GM12878 (cell line): ENCODE results near the gene CBARP. TPM values are rescaled to one million over a fixed set of nuclear protein-coding genes. Genes with fewer than 3 reads are reported as not detected.
A peak's percentile ranks its signal among the peaks of the same experiment; 100 is the strongest.

Experiments used
- ATAC-seq: fragments of 200-7000 bp; cut with Tn5 transposase; 3 replicates; pipeline ENCODE4 v1.9.1; 2020; ENCODE audit warnings: mild to moderate bottlenecking, moderate library complexity
- BruUV-seq: library from RNA; stranded (reverse); fragments of 400-500 nt; replicated peaks from 2 replicates; lab custom pipeline; 2021; lab: Mats Ljungman, UMichigan
- CTCF ChIA-PET: fragments of 300-600 bp; sonication (Branson Sonifier 250); formaldehyde crosslinking; extraction: SDS; loops from one replicate; lab custom pipeline; 2021; ENCODE audit warnings: inconsistent platforms; lab: Yijun Ruan, JAX
- POLR2A ChIA-PET: fragments of 350-600 bp; formaldehyde crosslinking; extraction: SDS; loops from one replicate; lab custom pipeline; 2021; ENCODE audit warnings: inconsistent platforms; lab: Charles Lee
- RAD21 ChIA-PET: fragments of 300-600 bp; sonication (Branson Sonifier 250); formaldehyde crosslinking; loops from one replicate; lab custom pipeline; 2023; ENCODE audit warnings: antibody characterized with exemption; ENCODE audit not compliant: unreplicated experiment; lab: Charles Lee
- SMC1A ChIA-PET: fragments of 300-600 bp; sonication (Branson Sonifier 250); formaldehyde crosslinking; loops from one replicate; lab custom pipeline; 2023; ENCODE audit not compliant: unreplicated experiment, uncharacterized antibody; lab: Charles Lee
- DNase-seq: peaks from one replicate; pipeline ENCODE4 v3.0.0-alpha.2; 2011; ENCODE audit warnings: low read depth, low spot score
- FAIRE-seq: peaks from 3 replicates; lab custom pipeline; 2011; peaks lifted over from hg19 to GRCh38; lab: Jason Lieb, UNC
- H2AFZ ChIP-seq: 2 replicates; pipeline ENCODE4 v1.6.0; 2011; ENCODE audit warnings: low read depth, low read length, control low read depth; ENCODE audit not compliant: control insufficient read depth
- H3K27ac ChIP-seq: 2 replicates; pipeline ENCODE4 v1.5.1; 2011; ENCODE audit warnings: control low read depth; ENCODE audit not compliant: control insufficient read depth, insufficient read depth
- H3K27me3 ChIP-seq, 2 experiments: replicated peaks in 1 of 2; 2 replicates each; pipeline versions ENCODE4 v1.6.0 to v1.6.1; 2011; ENCODE audit warnings: low read length in 1 of 2; ENCODE audit not compliant: control insufficient read depth in 2 of 2, insufficient read depth in 2 of 2
- H3K36me3 ChIP-seq, 2 experiments: 2 replicates each; pipeline ENCODE4 v1.5.1; 2011; ENCODE audit warnings: low read length in 1 of 2; ENCODE audit not compliant: control insufficient read depth in 2 of 2, insufficient read depth in 2 of 2
- H3K4me1 ChIP-seq: 2 replicates; pipeline ENCODE4 v1.6.1; 2011; ENCODE audit warnings: mild to moderate bottlenecking, low read length, moderate library complexity, mixed read lengths; ENCODE audit not compliant: control insufficient read depth, insufficient read depth
- H3K4me2 ChIP-seq: 2 replicates; pipeline ENCODE4 v1.6.0; 2011; ENCODE audit warnings: control low read depth; ENCODE audit not compliant: control insufficient read depth, insufficient read depth
- H3K4me3 ChIP-seq: fragments of 200-600 bp; sonication (generic); 2 replicates; pipeline ENCODE4 v1.5.1; 2016
- H3K79me2 ChIP-seq: 2 replicates; pipeline ENCODE4 v1.6.0; 2011; ENCODE audit warnings: low read length; ENCODE audit not compliant: control insufficient read depth, insufficient read depth
- H3K9ac ChIP-seq: 2 replicates; pipeline ENCODE4 v1.8.0; 2011; ENCODE audit warnings: low read length, control low read depth, mixed read lengths; ENCODE audit not compliant: control insufficient read depth, insufficient read depth
- H3K9me3 ChIP-seq: replicated peaks from 3 replicates; pipeline ENCODE4 v1.5.1; 2011; ENCODE audit warnings: mild to moderate bottlenecking, low read length; ENCODE audit not compliant: control insufficient read depth, insufficient read depth
- H4K20me1 ChIP-seq: 2 replicates; pipeline ENCODE4 v1.6.0; 2011; ENCODE audit not compliant: control insufficient read depth, insufficient read depth
- ATF7 ChIP-seq: fragments of 450-650 bp; IDR thresholded peaks from 2 replicates; pipeline ENCODE4 v1.6.1; 2016; ENCODE audit warnings: low read depth, mild to moderate bottlenecking
- FOXM1 ChIP-seq: IDR thresholded peaks from 2 replicates; pipeline ENCODE4 v1.6.1; 2012; ENCODE audit warnings: low read depth, mild to moderate bottlenecking, inconsistent platforms, low read length, moderate library complexity
- WGBS: methylation state at CpG from one replicate; pipeline ENCODE4 v1.1.6; 2016; ENCODE audit warnings: low lambda C conversion rate; ENCODE audit not compliant: insufficient replicate concordance, insufficient coverage; ENCODE audit errors: missing lambda C conversion rate; 5-methylcytosine and 5-hydroxymethylcytosine counted together
- in situ Hi-C: fragments of 300-500 bp; cut with MboI; formaldehyde crosslinking; loops from 9 replicates; pipeline ENCODE4 v1.14.3; 2018; ENCODE audit warnings: mixed read lengths
- intact Hi-C: fragments of 100-400 bp; cut with micrococcal nuclease; formaldehyde crosslinking; loops from one replicate; pipeline ENCODE4 v1.14.2; 2022; ENCODE audit not compliant: unreplicated experiment
- polyA plus RNA-seq, 11 experiments: library from polyadenylated mRNA; depleted of rRNA in 4 of 11; unstranded in 6 of 11; stranded (reverse) in 5 of 11; fragments of >200 nt; fragmentation: Nextera tagmentation in 4 of 11; fragmentation: Illumina TruSeq in 1 of 11; extraction: Ambion mirVana in 4 of 11; extraction: Trizol in 1 of 11; gene quantifications; 1 replicate in 1 of 11; 2 replicates in 10 of 11; pipeline versions ENCODE4 v1.2.1 to v1.2.3, GENCODE V29; 2011 to 2016; ENCODE audit warnings: inconsistent platforms in 2 of 11, missing spikeins in 2 of 11, low read depth in 1 of 11
- total RNA-seq, 4 experiments: library from RNA; depleted of rRNA in 3 of 4; stranded (reverse); fragments of >200 nt in 3 of 4; fragmentation: Illumina TruSeq in 1 of 4; extraction: Trizol in 1 of 4; gene quantifications; 2 replicates each; pipeline versions ENCODE4 v1.2.1 to v1.2.3, GENCODE V29; 2013 to 2021
- TF ChIP-seq, protein P1 (sequence below), 3 experiments: IDR thresholded peaks in 2 of 3; conservative IDR thresholded peaks in 1 of 3; 2 replicates each; pipeline ENCODE4 v1.5.1; 2011; ENCODE audit warnings: low read depth in 3 of 3, low read length in 3 of 3, mild to moderate bottlenecking in 3 of 3, control low read depth in 2 of 3, moderate library complexity in 2 of 3, inconsistent platforms in 1 of 3, mixed read lengths in 1 of 3; ENCODE audit not compliant: control insufficient read depth in 2 of 3, insufficient read depth in 1 of 3; ENCODE audit errors: extremely low read depth in 1 of 3
- TF ChIP-seq, protein P2 (sequence below): fragments of 150-350 bp; IDR thresholded peaks from 2 replicates; pipeline ENCODE4 v1.6.1; 2016; ENCODE audit warnings: low read depth, low read length

CBARP gene
- total and polyA plus RNA-seq, 10 of the 15 experiments (the other 5 are each of a cell fraction or from before 2014, with no cell fraction given), result 0.04 to 0.59 (median 0.18) TPM; not detected in 3

DNA sequence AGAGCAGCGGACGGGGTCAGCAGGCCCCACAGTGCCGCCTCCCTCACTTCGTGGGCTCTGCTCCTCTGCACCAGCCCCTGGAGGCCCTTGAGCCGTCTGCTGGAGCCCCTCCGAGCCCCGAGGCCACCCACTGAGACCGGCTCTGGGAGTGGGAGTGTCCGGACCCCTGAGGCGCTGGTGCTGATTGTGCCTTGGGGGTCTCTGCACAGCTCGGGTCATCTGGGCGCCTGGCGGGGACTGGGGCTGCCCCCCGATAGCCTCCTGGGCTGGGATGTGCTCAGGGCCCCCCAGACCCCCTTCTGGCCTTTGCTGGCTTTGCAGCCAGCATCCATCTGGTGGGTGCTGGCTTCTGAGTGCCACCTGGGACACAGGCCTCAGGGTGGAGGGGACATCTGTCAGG, 15.4 kb downstream of the CBARP start:
- in situ Hi-C loops, result no loop called here

More for the DNA sequence above, 15.4 kb downstream of the CBARP start:
- Histone ChIP-seq H2AFZ (no peak overlapping the region), H3K4me3 (no peak overlapping the region), H3K9me3 (no peaks in the 10 kb centered on the region), H3K4me1 (no peaks in the 10 kb centered on the region), H3K27me3 (no peaks in the 10 kb centered on the region), H4K20me1 (no peaks in the 10 kb centered on the region), H3K9ac (no peak overlapping the region), H3K36me3 (peaks cover 3 to 24% of the 10 kb centered on the region in 2 experiments; a peak in 3 of 4 replicates)
- intact Hi-C loops, result no loop called here
- DNase-seq (no peak), FAIRE-seq (no peak)
- POLR2A ChIA-PET, result no interaction called here
- RAD21 ChIA-PET, result interaction anchor here (0.7 to 1.0 kb wide), 2 partner anchors 18 to 109 kb away, joined by 3 read pairs; no protein-coding TSS in a partner anchor
- no TSS peak for BruUV-seq
- SMC1A ChIA-PET, result interaction anchor here (1.5 kb wide), 1 partner anchor 11 kb away, joined by 3 read pairs; no protein-coding TSS in a partner anchor
- 81% methylated on average over 12 of the region's 14 CpGs for WGBS
- TF ChIP-seq FOXM1 (no peak), ATF7 (no peak)
- TF ChIP-seq, protein P1, sequence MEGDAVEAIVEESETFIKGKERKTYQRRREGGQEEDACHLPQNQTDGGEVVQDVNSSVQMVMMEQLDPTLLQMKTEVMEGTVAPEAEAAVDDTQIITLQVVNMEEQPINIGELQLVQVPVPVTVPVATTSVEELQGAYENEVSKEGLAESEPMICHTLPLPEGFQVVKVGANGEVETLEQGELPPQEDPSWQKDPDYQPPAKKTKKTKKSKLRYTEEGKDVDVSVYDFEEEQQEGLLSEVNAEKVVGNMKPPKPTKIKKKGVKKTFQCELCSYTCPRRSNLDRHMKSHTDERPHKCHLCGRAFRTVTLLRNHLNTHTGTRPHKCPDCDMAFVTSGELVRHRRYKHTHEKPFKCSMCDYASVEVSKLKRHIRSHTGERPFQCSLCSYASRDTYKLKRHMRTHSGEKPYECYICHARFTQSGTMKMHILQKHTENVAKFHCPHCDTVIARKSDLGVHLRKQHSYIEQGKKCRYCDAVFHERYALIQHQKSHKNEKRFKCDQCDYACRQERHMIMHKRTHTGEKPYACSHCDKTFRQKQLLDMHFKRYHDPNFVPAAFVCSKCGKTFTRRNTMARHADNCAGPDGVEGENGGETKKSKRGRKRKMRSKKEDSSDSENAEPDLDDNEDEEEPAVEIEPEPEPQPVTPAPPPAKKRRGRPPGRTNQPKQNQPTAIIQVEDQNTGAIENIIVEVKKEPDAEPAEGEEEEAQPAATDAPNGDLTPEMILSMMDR (IDR thresholded peaks at IDR 0.05 in 2 of 3, conservative IDR thresholded peaks at IDR 0.05 in 1 of 3; ENCODE audit: control insufficient read depth in 2 of 3, extremely low read depth in 1 of 3, insufficient read depth in 1 of 3, low read depth in 3 of 3, low read length in 3 of 3), result peak in 2 of 3 experiments; percentile 4 to 32; a peak in 2 of 6 replicates
- TF ChIP-seq, protein P2, sequence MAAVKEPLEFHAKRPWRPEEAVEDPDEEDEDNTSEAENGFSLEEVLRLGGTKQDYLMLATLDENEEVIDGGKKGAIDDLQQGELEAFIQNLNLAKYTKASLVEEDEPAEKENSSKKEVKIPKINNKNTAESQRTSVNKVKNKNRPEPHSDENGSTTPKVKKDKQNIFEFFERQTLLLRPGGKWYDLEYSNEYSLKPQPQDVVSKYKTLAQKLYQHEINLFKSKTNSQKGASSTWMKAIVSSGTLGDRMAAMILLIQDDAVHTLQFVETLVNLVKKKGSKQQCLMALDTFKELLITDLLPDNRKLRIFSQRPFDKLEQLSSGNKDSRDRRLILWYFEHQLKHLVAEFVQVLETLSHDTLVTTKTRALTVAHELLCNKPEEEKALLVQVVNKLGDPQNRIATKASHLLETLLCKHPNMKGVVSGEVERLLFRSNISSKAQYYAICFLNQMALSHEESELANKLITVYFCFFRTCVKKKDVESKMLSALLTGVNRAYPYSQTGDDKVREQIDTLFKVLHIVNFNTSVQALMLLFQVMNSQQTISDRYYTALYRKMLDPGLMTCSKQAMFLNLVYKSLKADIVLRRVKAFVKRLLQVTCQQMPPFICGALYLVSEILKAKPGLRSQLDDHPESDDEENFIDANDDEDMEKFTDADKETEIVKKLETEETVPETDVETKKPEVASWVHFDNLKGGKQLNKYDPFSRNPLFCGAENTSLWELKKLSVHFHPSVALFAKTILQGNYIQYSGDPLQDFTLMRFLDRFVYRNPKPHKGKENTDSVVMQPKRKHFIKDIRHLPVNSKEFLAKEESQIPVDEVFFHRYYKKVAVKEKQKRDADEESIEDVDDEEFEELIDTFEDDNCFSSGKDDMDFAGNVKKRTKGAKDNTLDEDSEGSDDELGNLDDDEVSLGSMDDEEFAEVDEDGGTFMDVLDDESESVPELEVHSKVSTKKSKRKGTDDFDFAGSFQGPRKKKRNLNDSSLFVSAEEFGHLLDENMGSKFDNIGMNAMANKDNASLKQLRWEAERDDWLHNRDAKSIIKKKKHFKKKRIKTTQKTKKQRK, result no peak
- TF ChIP-seq, all 136 proteins: peak for 1
- CTCF ChIA-PET, result interaction anchor here (0.6 to 1.8 kb wide), 5 partner anchors 19 to 203 kb away, joined by 3 to 7 read pairs (median 4); partner anchors contain the start of gene ATP5F1D
- H3K79me2 ChIP-seq, result peaks cover 2% of the 10 kb centered on the region
- peak; percentile 64 for ATAC-seq
- H3K27ac ChIP-seq, result no peak overlapping the region
- no peak overlapping the region for H3K4me2 ChIP-seq
